Omental fat pad (tissue), 4 donors: ENCODE measurements around the gene ARHGEF4. TPM values are rescaled to one million over a fixed set of nuclear protein-coding genes. Genes with fewer than 3 reads are reported as not detected.

Experiments used
- ATAC-seq: fragments of 150-250 bp; one replicate; pipeline ENCODE4 v1.9.1; 2016; ENCODE audit warnings: mild to moderate bottlenecking, moderate library complexity; ENCODE audit not compliant: low FRiP score
- DNase-seq: peaks from one replicate; pipeline ENCODE4 v3.0.0-alpha.2; 2019; ENCODE audit warnings: low spot score
- total RNA-seq, 4 donors: library from RNA; depleted of rRNA; stranded (reverse); fragments of >200 nt; gene quantifications; one replicate each; pipeline ENCODE4 v1.1.0, GENCODE V29; 2016
- TF ChIP-seq, protein P1 (sequence below), 3 donors: fragments of 450-650 bp; IDR thresholded peaks; one replicate each; pipeline ENCODE4 v1.5.1; 2016 to 2017; ENCODE audit warnings: antibody characterized with exemption in 3 of 3, mild to moderate bottlenecking in 3 of 3, moderate library complexity in 2 of 3

The ARHGEF4 gene, protein sequence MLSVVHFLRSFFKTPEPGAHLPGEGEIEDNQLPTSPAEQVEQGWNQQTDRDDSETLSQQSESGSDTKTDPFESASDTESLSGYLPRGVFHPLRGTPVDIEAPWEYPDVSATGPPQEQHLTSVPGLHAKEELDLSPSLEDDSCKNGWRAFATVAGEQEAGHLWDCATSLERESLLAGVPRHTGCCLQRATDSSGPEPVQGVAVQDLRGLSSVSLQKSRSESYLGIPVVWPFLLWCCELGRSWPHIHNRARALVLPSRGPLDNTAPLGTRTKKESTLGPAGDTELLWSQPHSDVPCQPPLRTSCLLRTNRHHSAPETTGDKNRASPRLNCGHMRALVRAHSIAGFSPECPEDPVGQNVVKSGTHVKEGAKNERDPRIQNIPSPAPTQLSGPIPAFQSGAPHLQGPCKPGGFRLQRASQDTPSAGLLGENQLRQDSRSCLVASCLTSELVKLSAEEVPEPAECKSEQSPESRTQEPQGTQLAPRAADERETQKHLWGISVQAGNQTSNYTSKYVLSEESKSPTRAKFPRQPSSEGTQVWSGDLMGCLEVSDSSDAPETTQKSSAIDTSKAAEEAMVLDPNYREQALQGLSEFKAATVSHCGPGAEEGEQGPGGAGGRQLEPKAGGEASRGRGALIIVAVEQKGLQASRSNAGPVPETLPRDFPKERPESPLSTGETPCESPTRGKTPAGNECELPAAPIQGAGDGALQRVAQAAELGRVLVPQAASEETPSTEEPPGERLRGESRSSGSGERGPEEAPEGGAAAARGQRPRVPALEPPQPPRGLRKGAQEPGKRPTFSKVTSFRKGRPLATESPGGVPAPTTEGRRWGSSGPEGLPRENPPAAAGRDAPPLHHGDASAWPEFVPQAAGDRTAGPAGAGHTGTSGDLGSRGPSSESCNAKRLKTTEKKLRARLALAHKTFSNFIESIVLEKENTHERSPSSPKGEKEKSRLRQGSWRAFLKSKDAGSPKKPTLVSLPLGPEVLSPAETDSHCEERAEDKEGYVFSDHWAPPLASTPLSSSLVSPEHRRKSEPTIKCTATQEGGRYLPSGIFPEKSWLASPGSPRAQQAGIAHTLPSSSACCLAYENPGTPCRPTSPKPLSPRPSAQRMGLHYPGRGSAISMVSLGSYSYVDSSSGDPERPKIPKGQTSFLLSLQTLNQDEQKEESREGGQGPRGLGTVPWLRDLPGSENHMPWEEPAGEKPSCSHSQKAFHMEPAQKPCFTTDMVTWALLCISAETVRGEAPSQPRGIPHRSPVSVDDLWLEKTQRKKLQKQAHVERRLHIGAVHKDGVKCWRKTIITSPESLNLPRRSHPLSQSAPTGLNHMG (N-terminal part only)
- 10 to 100 TPM in 3 of 4 donors, 1 to 10 TPM in 1; 2.0 to 18.0 (median 15.0) TPM for total RNA-seq

GRCh38 chr2:130836501-130837174 lies at the start of gene ARHGEF4:
ARHGEF4 (plus strand) TSS chr2:130836914; CDS start chr2:130836954, 40 bp downstream.
- no peak for ATAC-seq
- no peak for DNase-seq
- TF ChIP-seq, protein P1, sequence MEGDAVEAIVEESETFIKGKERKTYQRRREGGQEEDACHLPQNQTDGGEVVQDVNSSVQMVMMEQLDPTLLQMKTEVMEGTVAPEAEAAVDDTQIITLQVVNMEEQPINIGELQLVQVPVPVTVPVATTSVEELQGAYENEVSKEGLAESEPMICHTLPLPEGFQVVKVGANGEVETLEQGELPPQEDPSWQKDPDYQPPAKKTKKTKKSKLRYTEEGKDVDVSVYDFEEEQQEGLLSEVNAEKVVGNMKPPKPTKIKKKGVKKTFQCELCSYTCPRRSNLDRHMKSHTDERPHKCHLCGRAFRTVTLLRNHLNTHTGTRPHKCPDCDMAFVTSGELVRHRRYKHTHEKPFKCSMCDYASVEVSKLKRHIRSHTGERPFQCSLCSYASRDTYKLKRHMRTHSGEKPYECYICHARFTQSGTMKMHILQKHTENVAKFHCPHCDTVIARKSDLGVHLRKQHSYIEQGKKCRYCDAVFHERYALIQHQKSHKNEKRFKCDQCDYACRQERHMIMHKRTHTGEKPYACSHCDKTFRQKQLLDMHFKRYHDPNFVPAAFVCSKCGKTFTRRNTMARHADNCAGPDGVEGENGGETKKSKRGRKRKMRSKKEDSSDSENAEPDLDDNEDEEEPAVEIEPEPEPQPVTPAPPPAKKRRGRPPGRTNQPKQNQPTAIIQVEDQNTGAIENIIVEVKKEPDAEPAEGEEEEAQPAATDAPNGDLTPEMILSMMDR (IDR thresholded peaks at IDR 0.05): no peak

DNA sequence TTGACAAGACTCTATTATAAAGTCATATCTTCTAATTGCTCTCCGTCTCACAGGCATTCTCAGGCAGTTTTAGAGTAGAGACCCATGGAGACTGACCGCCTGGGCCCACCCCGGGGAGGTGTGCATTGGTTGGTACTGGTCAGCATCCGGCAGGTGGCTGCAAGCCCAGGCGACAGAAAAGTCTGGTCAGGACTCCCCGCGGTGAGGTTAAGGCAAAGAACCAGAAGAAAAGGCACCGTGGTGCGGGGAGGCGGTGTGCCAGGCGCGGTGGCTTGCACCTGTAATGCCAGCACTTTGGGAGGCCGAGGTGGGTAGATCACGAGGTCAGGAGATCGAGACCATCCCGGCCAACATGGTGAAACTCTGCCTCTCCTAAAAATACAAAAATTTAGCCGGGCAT lies 48.9 kb upstream of the ARHGEF4 start:
- no peak for ATAC-seq
- TF ChIP-seq, protein P1 (IDR thresholded peaks at IDR 0.05): no peak
- DNase-seq: no peak

GRCh38 chr2:130790312-130790711 lies 46.4 kb upstream of the ARHGEF4 start:
- TF ChIP-seq, protein P1 (IDR thresholded peaks at IDR 0.05): no peak
- ATAC-seq (no peak), DNase-seq (no peak)

DNA sequence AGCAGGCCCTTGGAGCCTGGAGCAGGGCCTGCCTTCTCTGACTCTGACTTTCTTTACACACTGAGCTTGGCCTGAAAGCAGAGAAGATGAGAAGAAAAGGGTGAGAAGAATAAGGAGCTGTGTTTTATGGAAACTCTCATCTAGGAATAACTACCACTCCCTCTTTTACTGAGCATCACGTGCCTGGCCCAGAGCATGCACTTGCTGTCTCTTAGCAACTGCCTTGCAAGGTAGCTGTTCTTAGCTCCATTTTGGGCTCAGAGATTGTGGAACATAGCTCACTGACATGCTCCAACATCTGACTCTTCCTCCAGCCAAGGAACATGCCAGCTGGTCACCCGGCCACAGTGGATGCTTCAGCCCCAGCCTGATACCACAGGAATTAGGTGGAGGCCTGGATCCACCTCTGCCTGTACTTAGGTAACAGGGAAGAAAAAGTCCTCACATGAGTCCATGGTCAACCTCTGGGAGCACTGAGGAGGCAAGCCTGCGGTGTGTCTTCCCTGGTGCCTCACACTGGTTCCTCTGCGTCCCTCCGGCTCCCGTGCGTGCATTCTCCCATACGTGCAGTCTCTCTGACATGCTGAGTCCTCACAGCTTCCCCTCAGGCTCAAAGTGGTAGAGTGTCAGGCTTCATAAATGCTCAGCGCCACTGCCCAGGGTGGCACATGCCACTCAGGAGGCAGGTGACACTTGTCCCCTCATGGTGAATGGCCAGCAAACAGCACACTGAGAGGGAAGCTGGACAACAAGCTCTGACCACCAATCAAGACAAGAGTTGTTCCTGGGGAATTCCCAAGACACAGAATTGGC lies 45.7 kb upstream of the ARHGEF4 start:
- DNase-seq (no peak), ATAC-seq (no peak)
- TF ChIP-seq, protein P1 (IDR thresholded peaks at IDR 0.05): no peak

- TF ChIP-seq, protein P1 (IDR thresholded peaks at IDR 0.05): no peak
- no peak for DNase-seq
- ATAC-seq: no peak
Measured at GRCh38 chr2:130791617-130791939, 45.1 kb upstream of the ARHGEF4 start.
